RWPE2 (cell line): ENCODE data around the gene ESR1.

Experiments
- ATAC-seq: fragments of 200-7000 bp; cut with Tn5 transposase; 3 replicates; pipeline ENCODE4 v1.9.1; 2021; ENCODE audit warnings: low read depth
- DNase-seq: peaks from one replicate; pipeline ENCODE4 v3.0.0-alpha.2; 2020; ENCODE audit warnings: low spot score
- H3K27ac ChIP-seq: fragments of 450-650 bp; 2 replicates; pipeline ENCODE4 v1.5.1; 2017; ENCODE audit warnings: mild to moderate bottlenecking; ENCODE audit not compliant: poor library complexity, severe bottlenecking
- H3K27me3 ChIP-seq: fragments of 250-450 bp; sonication (Bioruptor Pico); 2 replicates; pipeline ENCODE4 v1.5.1; 2021; ENCODE audit warnings: mild to moderate bottlenecking, moderate library complexity; ENCODE audit not compliant: insufficient read depth, poor library complexity, severe bottlenecking
- H3K36me3 ChIP-seq: fragments of 250-450 bp; sonication (Bioruptor Pico); 2 replicates; pipeline ENCODE4 v1.5.1; 2020; ENCODE audit warnings: low read depth, mild to moderate bottlenecking, moderate library complexity
- H3K4me1 ChIP-seq: fragments of 250-450 bp; sonication (Bioruptor Pico); 2 replicates; pipeline ENCODE4 v1.5.1; 2021; ENCODE audit warnings: mild to moderate bottlenecking, moderate library complexity; ENCODE audit not compliant: insufficient read depth, poor library complexity, severe bottlenecking
- H3K4me3 ChIP-seq: fragments of 250-450 bp; sonication (Bioruptor Pico); 2 replicates; pipeline ENCODE4 v1.5.1; 2021; ENCODE audit warnings: mild to moderate bottlenecking, moderate library complexity; ENCODE audit not compliant: severe bottlenecking
- H3K9me3 ChIP-seq: fragments of 250-450 bp; sonication (Bioruptor Pico); 2 replicates; pipeline ENCODE4 v1.5.1; 2021; ENCODE audit warnings: mild to moderate bottlenecking, moderate library complexity; ENCODE audit not compliant: severe bottlenecking
- TF ChIP-seq, protein P1 (sequence below): fragments of 450-650 bp; IDR thresholded peaks from one replicate; pipeline ENCODE4 v1.5.1; 2017; ENCODE audit warnings: mild to moderate bottlenecking, moderate library complexity; ENCODE audit not compliant: poor library complexity, severe bottlenecking

The ESR1 gene

DNA sequence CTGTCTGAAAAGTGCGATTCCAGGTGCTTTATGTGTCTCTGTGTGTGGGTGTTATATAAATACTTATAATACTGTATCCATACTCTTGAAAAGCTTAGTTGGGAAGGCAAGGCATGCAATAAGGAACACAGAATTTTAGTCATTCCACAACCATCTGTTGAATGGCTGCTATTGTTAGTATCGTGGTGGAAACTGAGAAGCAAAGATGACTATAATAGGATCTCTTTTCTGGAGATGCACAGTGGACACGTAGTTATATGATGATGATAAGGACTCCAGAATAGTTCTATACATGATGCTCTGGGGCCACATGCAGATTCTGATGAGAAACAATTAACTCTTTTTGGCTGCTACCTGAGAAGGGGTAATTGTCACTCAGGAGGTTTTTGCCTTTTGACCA lies 25.2 kb downstream of the ESR1 start:
- TF ChIP-seq, protein P1, sequence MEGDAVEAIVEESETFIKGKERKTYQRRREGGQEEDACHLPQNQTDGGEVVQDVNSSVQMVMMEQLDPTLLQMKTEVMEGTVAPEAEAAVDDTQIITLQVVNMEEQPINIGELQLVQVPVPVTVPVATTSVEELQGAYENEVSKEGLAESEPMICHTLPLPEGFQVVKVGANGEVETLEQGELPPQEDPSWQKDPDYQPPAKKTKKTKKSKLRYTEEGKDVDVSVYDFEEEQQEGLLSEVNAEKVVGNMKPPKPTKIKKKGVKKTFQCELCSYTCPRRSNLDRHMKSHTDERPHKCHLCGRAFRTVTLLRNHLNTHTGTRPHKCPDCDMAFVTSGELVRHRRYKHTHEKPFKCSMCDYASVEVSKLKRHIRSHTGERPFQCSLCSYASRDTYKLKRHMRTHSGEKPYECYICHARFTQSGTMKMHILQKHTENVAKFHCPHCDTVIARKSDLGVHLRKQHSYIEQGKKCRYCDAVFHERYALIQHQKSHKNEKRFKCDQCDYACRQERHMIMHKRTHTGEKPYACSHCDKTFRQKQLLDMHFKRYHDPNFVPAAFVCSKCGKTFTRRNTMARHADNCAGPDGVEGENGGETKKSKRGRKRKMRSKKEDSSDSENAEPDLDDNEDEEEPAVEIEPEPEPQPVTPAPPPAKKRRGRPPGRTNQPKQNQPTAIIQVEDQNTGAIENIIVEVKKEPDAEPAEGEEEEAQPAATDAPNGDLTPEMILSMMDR = no peak
- Histone ChIP-seq H3K4me1 (no peaks in the 10 kb centered on the region), H3K4me3 (no peak overlapping the region), H3K36me3 (no peaks in the 10 kb centered on the region), H3K9me3 (no peaks in the 10 kb centered on the region), H3K27me3 (no peaks in the 10 kb centered on the region), H3K27ac (no peak overlapping the region)
- ATAC-seq (no peak), DNase-seq (no peak)

DNA sequence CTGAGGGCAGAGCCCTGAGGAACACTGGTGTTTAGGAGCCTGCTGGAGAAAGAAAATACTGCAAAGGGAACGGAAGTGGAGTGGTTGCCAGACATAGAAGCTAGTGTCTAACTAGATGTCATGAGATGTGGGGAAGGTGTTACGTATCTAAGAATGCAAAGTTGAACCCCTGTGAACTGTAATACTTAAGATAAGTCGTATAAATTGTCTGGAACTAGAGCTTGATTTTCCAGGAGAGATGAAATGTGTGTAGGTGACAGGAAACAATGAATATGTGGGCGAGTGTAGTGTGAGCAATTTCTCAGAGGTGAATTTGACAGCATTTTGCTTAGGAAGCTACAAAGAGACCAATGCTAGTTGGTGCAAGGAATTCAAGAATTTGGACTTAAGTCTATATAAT lies 27.9 kb downstream of the ESR1 start:
- Histone ChIP-seq H3K36me3 (no peaks in the 10 kb centered on the region), H3K4me3 (no peak overlapping the region), H3K27me3 (no peaks in the 10 kb centered on the region), H3K27ac (no peak overlapping the region), H3K9me3 (no peaks in the 10 kb centered on the region), H3K4me1 (no peaks in the 10 kb centered on the region)
- ATAC-seq (no peak), DNase-seq (no peak)
- TF ChIP-seq, protein P1 = no peak

DNA sequence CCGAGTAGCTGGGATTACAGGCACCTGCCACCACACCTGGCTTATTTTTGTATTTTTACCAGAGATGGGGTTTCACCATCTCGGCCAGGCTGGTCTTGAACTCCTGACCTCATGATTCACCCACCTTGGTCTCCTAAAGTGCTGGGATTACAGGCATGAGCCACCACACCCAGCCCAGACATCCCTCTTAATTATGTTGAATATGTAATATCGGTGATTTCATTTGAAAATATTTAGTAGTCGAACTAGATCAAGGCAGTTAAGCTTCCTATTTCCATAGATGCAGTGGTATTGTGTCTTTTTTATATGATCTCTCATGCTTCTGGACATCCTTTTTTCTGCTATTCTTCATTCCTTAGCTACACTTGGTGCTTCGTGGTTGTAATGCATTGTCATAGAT lies 29.7 kb downstream of the ESR1 start:
- no peaks in the 10 kb centered on the region for H3K4me1 ChIP-seq
- no peak overlapping the region for H3K27ac ChIP-seq
- H3K27me3 ChIP-seq = no peaks in the 10 kb centered on the region
- ATAC-seq (no peak), DNase-seq (no peak)
- TF ChIP-seq, protein P1 = no peak
- H3K36me3 ChIP-seq = no peaks in the 10 kb centered on the region
- no peaks in the 10 kb centered on the region for H3K9me3 ChIP-seq
- H3K4me3 ChIP-seq = no peak overlapping the region

DNA sequence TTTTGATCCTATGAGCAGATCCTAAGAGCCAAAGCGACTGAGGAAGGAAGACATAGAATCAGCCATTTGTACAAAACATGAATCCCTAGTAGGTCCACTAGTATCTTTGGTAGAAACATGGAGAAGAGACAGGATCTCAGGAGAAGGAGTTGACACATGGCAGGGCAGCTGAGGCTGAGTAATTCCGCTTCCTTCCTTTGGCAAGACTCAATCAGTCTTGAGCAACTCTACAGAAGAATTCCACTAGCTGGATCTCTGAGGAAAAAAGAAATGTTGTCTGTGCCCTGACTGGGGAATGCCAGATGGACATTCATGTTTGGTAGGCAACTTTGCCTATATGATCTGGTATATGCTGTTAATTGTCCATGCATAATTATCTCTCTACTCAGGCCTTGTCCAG lies 35.3 kb downstream of the ESR1 start:
- ATAC-seq = no peak

DNA sequence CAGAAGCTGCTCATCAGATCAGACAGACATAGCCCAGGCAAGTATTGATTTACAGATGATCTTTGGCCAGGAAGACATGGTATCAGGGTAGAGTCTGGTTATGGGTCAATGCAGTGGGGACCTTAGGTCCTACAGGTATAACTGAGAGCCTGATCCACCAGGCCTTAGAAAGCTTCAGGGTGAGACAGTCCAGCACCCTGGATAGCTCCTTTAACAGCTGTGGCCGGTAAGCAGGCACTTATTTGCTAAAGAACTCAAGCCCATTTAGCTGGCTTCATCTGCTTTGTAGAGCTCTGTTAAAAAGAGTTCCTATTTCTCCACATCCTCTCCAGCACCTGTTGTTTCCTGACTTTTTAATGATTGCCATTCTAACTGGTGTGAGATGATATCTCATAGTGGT lies 39.6 kb downstream of the ESR1 start:
- TF ChIP-seq, protein P1 = no peak
- no peak for DNase-seq
- no peaks in the 10 kb centered on the region for H3K4me1 ChIP-seq
- no peak overlapping the region for H3K27ac ChIP-seq
- no peak overlapping the region for H3K4me3 ChIP-seq
- peak; percentile 42; the same call in 1 of the 3 replicates for ATAC-seq
- H3K27me3 ChIP-seq = no peaks in the 10 kb centered on the region
- no peaks in the 10 kb centered on the region for H3K9me3 ChIP-seq
- H3K36me3 ChIP-seq = no peaks in the 10 kb centered on the region

More for the DNA sequence above, 35.3 kb downstream of the ESR1 start:
- Histone ChIP-seq H3K4me1 (no peaks in the 10 kb centered on the region), H3K27ac (no peak overlapping the region), H3K4me3 (no peak overlapping the region), H3K9me3 (no peaks in the 10 kb centered on the region), H3K36me3 (no peaks in the 10 kb centered on the region), H3K27me3 (no peaks in the 10 kb centered on the region)
- no peak for DNase-seq
- TF ChIP-seq, protein P1 = no peak
